Measurements from ENCODE around the gene SLC37A1.
A peak's percentile ranks its signal among the peaks of the same experiment; 100 is the strongest.

SLC37A1 gene

DNA sequence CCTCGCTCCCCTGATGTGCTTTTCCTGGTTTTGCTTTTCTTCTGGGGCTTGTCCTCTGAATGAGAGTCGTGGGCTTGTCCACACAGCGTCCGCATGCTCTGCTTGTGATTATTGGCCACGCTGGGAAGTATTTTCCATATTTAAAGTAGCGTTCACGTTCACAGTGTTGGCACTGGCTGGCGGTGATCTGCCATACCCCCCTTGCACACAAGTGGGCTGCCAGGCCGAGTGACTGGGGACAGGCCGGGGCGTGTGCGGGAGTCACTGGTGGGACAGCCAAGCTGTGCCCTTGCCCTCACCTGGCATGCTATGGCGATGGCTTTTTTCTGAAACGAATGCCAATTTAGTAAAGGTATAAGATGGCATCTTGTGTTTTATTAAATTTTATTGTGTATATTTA lies 32.8 kb downstream of the SLC37A1 start:
- DNase-seq: no peak

DNA sequence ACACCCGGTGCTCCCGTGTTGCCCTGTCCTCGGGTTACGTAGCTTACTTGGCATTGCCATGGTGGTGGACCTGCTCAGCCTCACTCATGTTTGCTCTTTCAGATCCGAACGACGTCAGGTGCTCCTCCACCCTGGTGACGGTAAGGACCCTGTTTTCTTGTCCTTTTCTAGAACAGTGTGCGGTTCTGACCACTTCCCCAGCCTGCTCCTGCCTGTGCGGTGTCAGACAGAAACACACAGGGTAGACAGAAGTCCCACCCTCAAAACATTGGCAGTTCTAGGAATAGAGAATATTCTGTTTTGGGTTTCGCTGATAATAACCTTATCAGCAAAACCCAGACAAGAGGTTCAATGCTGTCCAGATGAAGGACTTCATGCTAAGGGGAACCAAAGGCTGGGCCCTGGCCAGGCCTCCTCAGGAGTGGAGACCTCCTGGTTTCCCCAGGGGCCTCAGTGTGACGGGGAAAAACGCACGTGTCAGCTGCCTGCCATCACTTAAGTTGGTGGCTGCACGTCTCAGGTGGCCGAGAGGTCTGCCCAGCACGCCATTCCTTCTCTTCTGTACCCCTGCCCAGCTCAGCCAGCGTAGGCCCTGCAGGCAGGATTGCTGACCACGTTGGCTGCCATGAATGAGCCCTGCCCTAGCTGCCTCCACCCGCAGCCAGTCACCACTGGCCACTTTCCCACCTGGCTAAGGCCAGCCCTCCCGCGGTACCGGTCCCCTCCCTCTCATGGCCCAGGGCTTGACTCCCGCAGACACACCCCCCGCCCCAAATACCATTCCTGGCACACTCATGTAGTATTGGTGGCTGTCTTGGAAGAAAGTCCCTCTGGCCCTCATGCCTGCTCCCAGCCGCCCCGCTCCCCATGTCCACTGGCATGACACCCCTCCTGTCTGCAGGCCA lies 33.6 kb downstream of the SLC37A1 start:
- DNase-seq: no peak

DNA sequence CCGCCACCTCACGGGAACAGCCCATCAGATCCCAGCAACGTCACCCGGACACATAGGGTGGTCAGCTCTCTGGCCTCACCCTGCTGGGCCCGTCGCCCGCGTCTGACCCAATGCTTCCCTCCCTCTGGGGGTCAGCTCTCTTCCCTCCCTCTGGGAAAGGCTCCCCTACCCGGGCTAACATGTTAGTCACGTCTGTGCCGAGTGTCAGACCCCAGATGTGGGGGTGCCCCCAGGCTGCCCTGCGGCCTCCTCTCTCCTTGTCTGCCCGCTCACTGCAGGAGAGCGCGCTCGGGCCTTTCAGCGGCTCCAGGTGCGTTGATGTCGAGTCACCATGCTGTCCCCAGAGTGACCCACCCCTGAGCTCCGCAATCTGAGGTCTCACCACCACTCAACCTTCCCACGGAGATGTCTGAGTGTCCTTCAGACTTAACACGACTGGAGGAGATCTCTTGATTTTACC lies 34.3 kb downstream of the SLC37A1 start:
- DNase-seq: no peak

DNA sequence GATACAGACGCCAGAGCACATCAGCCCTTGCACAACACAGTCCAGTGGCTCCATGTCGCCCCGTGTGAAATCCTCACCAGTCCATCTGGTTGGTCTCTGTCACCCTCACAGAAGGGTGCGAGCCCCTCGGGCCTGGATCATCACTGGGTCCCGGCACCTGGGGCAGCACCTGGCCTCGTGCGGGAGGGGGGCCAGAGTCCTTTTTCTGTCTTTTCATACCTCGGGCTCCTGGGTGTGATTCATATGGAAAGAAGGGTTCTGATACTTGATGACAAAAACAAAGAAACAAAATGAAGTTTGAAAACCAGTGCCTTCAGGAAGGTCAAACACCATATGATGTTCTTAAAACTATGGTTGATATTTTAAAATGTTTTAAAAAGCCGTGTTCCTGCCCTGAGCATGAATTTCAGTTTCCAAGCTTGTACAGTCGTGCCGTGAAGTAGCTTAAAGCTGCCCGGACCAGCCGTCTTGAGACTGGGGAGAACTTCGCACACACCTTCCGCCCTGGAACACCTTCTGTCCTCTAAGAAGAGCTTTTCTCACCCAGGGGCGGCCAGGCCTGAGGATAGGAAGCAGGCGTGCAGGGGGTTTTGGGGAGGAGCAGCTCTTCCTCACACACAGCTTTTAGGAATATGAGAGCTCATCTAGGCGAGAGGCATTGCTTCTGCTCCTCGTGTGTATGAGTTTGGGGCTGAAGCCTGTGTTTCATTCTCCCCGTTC lies 35.2 kb downstream of the SLC37A1 start:
- no peak for DNase-seq

DNA sequence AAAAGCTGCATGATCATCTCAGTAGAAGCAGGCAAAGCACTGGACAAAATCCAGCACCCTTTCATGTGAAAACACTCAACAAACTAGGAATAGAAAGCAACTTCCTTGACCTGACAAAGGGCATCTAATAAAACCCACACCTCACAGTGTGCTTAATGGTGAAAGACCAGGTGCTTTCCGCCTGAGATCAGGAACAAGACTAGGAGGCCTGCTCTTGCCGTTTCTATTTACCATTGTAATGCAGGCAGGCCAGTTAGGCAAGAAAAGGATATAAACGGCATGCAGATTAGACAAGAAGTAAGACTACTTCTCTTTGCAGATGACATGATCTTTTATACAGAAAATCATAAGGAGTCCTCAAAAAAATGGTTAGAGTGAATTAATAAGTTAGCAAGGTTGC lies 37.2 kb downstream of the SLC37A1 start:
- no peak for DNase-seq

DNA sequence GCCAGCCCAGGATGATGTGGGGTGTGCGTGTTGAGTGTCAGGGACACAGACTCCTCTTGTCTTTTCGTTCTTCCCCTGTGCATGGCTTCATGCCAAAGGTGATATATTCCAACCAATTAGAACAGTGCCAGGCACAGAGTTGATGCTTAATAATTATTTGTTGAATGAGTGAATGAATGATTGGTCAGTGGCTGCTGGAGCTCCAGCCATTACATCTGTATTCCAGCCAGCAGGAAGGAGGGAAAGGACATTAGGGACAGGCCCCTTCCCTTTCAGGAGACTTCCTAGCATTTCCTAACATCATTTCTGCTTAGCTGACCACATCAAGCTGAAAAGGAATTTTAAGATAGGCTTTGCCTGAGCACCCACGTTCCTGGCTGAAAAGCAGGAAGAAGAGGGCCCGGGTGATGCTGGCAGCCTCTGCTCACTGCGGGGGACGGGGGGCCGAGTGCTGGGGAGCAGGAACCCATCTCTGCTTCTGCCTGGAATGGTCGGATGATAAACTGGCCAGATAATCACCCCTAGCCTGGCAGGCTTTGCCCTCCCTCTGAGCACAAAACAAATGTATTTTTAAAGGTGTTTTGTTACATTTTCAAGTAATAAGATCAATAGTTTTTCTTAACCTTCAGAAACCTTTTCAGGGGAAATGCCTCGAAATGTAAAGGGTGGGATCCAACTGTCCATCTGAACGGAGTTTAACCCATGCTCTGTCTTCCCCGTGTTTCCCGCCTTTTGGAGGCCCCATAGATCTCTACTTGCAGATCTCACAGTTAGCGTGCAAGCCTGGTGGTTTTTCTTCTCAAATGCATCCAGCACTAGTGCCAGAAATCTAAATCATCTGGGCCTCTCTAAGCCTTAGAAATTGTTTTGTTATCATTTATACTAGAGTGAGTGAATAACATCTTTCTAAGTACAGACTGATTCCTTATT lies 39.0 kb downstream of the SLC37A1 start:
- peak; percentile 21 for DNase-seq

DNA sequence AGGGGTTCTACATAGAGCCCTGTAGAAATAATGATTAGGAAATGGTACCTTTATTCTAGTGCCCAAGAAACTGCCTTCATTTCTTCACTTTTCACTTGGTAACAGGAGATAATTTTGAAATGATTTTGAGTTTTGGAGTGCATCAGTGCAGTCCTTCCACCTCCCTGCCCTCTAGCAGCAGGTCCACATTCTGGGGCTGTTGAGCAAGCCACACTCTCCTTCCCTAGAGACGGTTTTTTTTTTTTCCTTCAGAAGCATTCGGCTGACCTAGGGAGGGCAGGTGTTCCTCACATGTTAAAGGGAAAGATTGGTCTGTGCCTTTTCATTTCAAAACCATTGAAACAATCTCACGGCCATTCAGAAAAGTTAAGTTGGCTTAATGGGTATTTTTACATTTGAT lies 39.8 kb downstream of the SLC37A1 start:
- peak; percentile 22 for DNase-seq

DNA sequence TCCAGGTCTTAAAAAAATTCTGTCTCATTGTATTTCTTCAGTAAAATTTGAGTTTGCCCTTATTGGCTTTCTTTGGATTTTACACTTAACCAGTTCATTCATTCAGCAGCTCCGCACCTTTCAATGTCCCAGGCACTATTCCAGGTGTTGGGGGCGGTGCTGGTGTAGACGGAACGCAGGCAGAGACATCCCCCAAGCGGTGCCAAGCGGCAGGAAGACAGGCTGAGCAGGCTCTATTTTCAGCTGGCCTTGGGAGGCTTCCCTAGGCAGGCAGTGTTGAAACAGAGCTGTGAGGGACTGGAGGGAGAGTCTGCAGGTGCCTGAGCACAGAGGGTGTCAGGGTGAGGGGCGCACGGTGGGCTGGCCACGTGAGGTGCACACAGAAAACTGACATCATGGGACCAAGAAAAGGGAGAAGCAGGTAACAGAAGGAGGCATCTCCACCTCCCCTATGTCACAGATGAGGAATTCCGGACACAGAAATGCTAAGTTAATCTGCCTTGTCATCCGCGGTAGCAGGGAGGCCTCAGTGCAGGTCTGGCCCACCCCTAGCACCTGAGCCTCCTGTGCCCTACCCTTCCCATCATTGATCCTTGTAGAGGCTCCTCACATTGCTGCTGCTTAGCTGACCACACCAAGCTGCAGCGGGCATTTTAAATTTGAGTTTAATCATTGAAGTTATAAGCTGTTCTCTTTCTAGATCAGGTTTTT lies 40.8 kb downstream of the SLC37A1 start:
- peak; percentile 15 for DNase-seq

DNA sequence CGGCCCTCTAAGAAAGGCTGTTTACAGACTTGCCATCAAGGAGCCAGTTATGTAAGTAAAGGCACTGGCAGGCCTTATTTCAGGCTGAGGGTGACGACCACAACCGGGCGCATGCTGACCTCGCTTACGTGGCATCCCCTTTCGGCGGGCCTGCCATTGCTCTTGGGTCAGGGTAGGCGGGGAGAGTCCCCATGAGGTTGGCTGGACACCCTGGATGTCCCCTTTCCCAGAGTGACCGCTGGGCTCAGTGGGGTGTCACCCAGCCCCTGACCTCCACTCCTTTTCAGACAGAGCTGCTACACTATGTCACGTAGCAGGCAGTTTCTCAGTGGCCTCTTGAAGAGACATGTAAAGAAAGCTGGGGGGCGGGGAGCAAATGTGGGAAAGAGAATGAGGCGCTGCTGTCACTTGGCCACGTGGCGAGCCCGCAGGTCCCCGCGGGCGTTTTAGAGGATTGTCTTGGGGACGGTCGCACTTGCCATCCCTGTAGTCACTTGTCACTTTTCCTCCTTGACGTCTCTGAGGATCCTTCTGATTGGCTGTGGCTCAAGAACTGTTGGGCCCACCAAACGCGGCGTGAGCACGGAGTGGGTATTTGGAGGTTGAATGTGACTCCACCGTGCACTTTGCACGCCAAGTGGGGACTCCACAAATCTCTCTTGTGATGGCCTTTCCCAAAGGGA lies 42.2 kb downstream of the SLC37A1 start:
- DNase-seq: no peak

DNA sequence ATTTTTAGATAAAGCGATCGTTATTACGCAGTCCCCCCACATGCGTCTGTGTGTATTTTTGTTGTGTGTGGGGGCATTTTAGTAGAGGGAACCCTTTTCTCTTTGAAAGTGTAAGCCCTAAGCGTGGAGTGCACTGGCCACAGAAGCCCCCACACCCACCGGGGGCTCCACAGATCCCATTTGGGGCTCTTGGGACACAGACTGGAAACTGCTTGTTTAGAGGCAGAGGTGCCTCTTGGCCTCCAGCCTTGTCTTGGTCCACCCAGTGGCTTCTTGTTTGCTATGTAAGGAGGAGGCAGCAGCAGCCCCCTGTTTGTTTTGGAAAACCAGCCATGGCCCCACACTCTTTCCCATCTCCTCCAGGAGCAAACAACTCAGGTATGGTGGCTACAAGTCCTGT lies 42.8 kb downstream of the SLC37A1 start:
- no peak for DNase-seq

DNA sequence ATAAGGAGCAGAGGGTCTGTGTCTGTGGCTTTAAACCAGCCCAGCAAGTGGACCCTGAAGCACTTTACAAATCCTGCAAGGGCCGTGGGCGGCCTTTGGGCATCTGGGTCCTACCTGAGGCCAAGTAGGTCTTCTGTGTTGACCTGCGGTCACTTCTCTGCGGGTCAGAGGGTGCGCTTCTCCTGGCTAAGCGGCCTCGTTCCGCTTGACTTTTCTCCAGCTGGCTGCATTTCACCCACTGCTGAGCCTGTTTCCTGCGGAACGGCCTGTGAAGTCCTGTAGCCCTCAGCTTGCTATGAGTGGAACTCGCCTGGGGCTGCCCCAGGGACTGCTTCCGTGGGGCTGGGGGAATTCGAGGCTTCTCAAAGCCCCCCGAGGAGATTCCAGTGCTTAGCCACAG lies 43.3 kb downstream of the SLC37A1 start:
- DNase-seq: peak; percentile 63

DNA sequence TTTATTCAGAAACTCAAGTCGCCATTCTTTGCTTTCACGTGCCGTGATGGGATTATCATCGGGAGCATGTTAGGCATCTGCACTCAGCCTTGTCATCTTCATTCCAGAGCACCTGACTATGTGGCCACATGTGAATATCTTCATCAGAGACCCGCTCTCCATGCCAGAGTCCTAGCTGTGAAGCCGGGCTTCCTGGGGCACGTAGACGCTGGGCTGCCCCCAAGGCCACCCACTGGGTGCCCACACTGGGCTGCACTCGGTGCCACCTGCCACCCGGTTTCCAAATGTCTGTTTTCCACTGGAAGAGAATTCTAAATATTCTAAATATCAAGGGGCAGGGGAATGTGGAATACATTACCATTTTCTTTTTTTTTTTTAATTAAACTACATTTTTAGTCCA lies 43.8 kb downstream of the SLC37A1 start:
- no peak for DNase-seq

DNA sequence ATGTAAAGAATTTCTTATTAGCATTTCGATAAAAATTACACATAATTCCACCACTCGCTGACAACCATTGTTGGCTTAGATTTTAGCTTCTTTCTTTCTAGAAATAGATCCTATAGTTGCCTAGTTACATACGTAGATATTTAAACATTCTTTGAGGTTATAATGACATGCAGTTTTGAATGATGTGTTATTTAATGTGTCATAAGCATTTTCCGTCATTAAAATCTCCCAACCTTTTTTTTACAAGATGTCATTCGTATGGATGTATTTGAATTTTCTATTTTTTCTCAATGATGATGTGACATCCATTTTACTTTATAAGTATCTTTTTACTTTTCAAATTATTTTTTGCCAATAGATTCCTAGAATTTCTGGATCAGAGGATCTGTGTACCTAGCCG lies 44.7 kb downstream of the SLC37A1 start:
- no peak for DNase-seq

DNA sequence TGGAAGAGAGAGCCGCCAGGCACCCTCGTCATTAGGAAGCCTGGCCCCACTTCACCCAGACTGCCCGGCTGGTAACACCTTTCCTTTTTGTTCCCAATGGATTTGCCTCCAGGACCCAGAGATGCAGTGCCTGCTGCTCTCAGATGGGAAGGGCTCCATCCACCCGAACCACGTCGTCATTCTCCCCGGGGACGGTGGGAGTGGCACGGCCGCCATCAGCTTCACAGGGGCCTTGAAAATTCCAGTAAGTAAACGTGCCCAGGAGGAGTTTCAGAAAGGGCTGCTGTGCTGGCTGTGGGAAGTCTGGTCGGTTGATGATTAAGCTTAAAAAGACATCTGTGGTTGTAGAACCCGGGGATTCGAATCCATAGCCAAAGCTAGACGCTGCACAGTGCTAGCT lies 45.2 kb downstream of the SLC37A1 start:
- DNase-seq: peak; percentile 45

DNA sequence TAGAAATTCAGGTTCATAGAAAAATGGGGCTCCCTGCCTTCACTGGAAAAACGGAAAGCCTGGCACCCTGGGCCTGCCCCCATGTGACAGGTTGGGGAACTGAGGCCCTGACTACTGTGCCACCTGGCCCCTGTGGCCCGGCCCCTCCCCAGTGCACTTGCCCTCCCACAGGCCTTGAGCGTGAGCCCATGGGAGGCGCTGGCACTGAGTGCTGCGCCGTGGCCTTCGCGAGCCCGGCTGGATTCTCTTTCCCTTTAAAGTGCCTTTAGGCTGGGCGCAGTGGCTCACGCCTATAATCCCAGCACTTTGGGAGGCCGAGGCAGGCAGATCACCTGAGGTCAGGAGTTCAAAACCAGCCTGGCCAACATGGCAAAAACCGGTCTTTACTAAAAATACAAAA lies 45.7 kb downstream of the SLC37A1 start:
- peak; percentile 29 for DNase-seq

DNA sequence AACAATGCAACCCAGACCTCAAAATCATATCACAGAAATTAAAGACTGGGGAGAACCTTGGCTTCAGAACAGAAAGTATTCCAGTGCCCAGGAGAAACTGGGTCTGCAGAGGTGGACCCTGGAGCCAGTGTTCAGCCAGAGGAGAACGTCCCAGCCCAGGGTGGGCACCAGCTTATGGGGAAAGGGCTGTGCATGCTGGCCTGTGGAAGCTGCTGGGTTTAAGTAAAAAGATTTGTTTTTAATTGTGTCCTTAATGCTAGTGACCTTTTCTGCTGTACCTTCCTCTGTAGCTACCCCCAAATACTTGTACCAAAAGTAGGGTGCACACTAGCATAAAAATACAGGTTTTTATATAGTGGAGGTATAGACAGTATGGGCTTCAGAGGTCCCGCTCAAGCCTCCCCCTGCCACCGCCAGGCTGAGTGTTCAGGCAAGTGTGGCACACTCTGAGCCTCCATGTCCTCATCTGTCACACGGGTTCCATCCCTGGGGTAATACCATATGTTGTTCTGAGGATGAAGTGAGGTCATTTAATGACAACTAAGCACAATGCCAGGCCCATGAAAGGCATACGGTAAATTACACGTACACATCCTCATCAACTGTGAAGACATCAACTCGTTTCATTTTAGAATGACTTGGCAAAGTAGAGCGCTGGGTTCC lies 47.0 kb downstream of the SLC37A1 start:
- DNase-seq: peak; percentile 22

DNA sequence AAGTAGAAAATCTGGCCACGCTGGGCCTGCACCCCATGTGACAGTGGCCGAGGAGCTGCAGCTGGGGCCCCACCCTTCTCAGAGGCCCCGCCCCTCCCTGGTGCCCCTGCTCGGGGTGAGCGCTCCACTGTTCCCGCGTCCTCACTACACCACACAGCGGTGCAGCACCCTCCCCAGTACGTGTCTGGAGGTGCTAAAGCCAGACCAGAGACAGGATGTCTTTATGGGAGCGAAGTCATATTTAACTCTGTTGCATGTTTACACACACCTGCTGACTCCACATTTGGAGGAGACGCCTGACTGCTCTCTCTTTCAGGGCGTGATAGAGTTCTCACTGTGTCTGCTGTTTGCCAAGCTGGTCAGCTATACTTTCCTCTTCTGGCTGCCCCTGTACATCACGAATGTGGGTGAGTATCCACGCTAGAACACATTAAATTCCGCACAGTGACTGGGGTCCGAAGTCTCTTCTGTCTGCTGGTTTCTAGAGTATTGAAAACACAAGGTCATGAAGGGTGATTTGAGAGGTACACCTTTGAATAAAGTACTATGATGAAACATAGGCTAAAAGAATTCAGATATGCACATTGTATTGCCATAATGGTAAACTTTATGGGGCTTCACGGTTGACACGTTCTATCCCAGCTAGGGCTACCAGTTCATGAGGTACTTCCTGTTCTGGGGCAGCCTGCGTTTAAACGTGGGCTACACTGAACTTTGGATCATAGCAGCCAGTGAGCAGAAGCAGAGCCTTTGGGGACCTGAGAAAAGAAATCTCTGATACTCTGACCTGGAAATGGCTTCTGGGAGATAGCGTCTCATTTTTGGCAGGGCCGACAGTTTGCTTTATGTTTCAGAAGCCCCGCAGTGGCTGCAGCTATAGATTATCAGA lies 48.4 kb downstream of the SLC37A1 start:
- peak; percentile 46 for DNase-seq

DNA sequence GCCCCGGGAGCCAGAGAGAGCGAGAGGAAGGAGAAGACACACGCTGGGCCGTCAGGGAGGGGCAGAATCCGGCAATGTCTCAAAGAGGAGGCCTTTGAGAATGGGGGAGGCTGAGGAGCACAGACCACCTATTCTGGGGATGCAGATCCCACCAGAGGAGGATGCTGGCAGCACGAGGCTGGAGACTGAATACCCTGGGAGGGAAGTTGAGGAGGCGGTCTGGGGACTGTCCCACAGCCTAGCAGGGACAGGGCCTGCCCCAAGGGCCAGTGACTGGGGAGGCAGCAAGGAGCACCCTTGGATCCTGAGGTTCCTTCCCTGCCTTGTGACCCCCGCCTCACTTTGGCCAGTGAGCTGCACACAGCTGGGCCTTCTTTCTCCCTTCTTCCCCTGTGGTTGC lies 49.2 kb downstream of the SLC37A1 start:
- DNase-seq: peak; percentile 39

DNA sequence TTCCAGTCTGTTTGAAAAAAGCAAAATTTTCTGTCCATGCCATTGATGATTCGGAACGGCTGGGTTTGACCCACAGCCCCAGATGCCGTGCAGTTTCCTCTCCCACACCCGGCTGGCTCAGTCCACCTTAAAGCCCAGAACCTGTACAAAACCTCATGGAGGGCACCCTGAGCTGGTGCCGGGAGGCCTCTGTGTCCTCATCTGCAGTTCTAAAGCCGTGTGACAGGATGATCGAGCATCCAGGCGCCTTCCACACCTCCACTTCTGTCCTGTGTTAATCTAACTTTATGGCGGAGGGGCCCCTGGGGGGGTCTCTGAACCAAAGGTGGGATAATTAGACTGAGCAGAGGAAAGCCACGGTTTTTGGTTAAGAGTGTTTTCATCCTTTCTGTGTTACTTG lies 49.6 kb downstream of the SLC37A1 start:
- peak; percentile 38 for DNase-seq

DNA sequence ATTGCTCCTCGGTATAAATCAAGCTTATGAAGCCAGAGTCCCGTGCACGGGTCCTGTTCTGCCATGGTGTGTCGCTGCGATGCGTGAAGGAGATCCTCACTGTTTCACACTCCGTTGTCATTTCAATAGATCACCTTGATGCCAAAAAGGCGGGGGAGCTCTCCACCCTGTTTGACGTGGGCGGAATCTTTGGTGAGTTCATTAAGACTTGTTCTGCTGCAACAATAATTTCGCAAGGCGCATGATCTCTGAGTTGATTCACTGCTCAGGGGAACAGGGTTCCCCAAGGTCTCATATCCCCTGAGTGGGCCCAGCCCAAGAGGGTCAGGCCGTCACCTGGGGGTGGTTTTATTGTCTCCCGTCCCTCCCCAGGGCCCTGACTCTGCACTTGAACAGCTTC lies 50.0 kb downstream of the SLC37A1 start:
- DNase-seq: peak; percentile 28

Data from islet precursor cell (in vitro differentiated cells).